ENCODE data around the gene CST7.

- no peak for TF ChIP-seq CTCF (IDR thresholded peaks at IDR 0.05; ENCODE audit: low read depth, low read length, poor library complexity, severe bottlenecking)
- TF ChIP-seq EZH2phosphoT487 (IDR thresholded peaks at IDR 0.05; ENCODE audit: borderline replicate concordance, low read length) = no peak
These were observed 10.7 kb downstream of the CST7 start for GRCh38 chr20:24959591-24960301.
